ENCODE results near the gene PPP2R2B. TPM values are rescaled to one million over a fixed set of nuclear protein-coding genes. Genes with fewer than 3 reads are reported as not detected.

The PPP2R2B gene
- polyA plus RNA-seq, 1 donor (not counting 4 experiments of a cell fraction or from before 2014, with no cell fraction given), result 0.33 TPM

GRCh38 chr5:146756546-146756945, 122.0 kb downstream of the PPP2R2B start:
- FAIRE-seq, result no peak
- H2AFZ ChIP-seq (ENCODE audit: control insufficient read depth, low read length), result no peak overlapping the region
- dilution Hi-C loops (cut with MboI; ENCODE audit: extremely low pct_ligation_motif_present, low sequenced_read_pairs), result no loop called here

GRCh38 chr5:146755793-146756192, 122.8 kb downstream of the PPP2R2B start:
- Histone ChIP-seq H3K4me1 (ENCODE audit: control insufficient read depth, extremely low read depth, insufficient read depth, low read length) (no peaks in the 10 kb centered on the region), H3K27ac (ENCODE audit: control insufficient read depth, insufficient read depth, low read length) (no peak overlapping the region), H3K36me3 (ENCODE audit: control insufficient read depth in 2 of 2, extremely low read depth in 1 of 2, insufficient read depth in 2 of 2, low read length in 2 of 2) (no peaks in the 10 kb centered on the region), H3K9me1 (ENCODE audit: control insufficient read depth, extremely low read depth, insufficient read depth, low read length) (no peaks in the 10 kb centered on the region), H3K4me3 (ENCODE audit: control insufficient read depth in 2 of 3, extremely low read depth in 1 of 3, insufficient read depth in 2 of 3, low read depth in 1 of 3, low read length in 3 of 3) (no peak overlapping the region), H4K20me1 (ENCODE audit: control insufficient read depth, extremely low read depth, insufficient read depth, low read length) (no peaks in the 10 kb centered on the region), H3K9ac (ENCODE audit: control insufficient read depth, extremely low read depth, insufficient read depth, low read length) (no peak overlapping the region), H3K79me2 (ENCODE audit: control insufficient read depth, insufficient read depth, low read length) (no peaks in the 10 kb centered on the region), H3K4me2 (ENCODE audit: control insufficient read depth, extremely low read depth, insufficient read depth, low read depth, low read length) (no peak overlapping the region), H3K9me3 (ENCODE audit: control insufficient read depth, low read depth, low read length) (no peaks in the 10 kb centered on the region), H3K27me3 (ENCODE audit: control insufficient read depth, extremely low read depth, insufficient read depth, low read length) (no peaks in the 10 kb centered on the region), H2AFZ (ENCODE audit: control insufficient read depth, low read length) (no peak overlapping the region)
- TF ChIP-seq EZH2 (IDR thresholded peaks at IDR 0.05; ENCODE audit: low read length) (no peak), CTCF (optimal IDR thresholded peaks at IDR 0.05 in 1 of 3, IDR thresholded peaks at IDR 0.05 in 1 of 3, conservative IDR thresholded peaks at IDR 0.05 in 1 of 3; ENCODE audit: extremely low read depth in 1 of 3, insufficient read depth in 2 of 3, low read length in 3 of 3) (no peak)
- dilution Hi-C loops (cut with MboI; ENCODE audit: extremely low pct_ligation_motif_present, low sequenced_read_pairs), result no loop called here
- FAIRE-seq (no peak), DNase-seq (ENCODE audit: low read depth, low spot score) (no peak)

More at GRCh38 chr5:146756546-146756945, 122.0 kb downstream of the PPP2R2B start:
- no peaks in the 10 kb centered on the region for H3K9me3 ChIP-seq (ENCODE audit: control insufficient read depth, low read depth, low read length)
- H3K9me1 ChIP-seq (ENCODE audit: control insufficient read depth, extremely low read depth, insufficient read depth, low read length), result no peaks in the 10 kb centered on the region
- H3K27me3 ChIP-seq (ENCODE audit: control insufficient read depth, extremely low read depth, insufficient read depth, low read length), result no peaks in the 10 kb centered on the region
- no peaks in the 10 kb centered on the region for H4K20me1 ChIP-seq (ENCODE audit: control insufficient read depth, extremely low read depth, insufficient read depth, low read length)
- TF ChIP-seq CTCF (optimal IDR thresholded peaks at IDR 0.05 in 1 of 3, IDR thresholded peaks at IDR 0.05 in 1 of 3, conservative IDR thresholded peaks at IDR 0.05 in 1 of 3; ENCODE audit: extremely low read depth in 1 of 3, insufficient read depth in 2 of 3, low read length in 3 of 3) (no peak), EZH2 (IDR thresholded peaks at IDR 0.05; ENCODE audit: low read length) (no peak)
- no peaks in the 10 kb centered on the region for H3K4me1 ChIP-seq (ENCODE audit: control insufficient read depth, extremely low read depth, insufficient read depth, low read length)
- H3K9ac ChIP-seq (ENCODE audit: control insufficient read depth, extremely low read depth, insufficient read depth, low read length), result no peak overlapping the region
- no peak overlapping the region for H3K27ac ChIP-seq (ENCODE audit: control insufficient read depth, insufficient read depth, low read length)
- no peak overlapping the region for H3K4me2 ChIP-seq (ENCODE audit: control insufficient read depth, extremely low read depth, insufficient read depth, low read depth, low read length)
- H3K36me3 ChIP-seq (ENCODE audit: control insufficient read depth in 2 of 2, extremely low read depth in 1 of 2, insufficient read depth in 2 of 2, low read length in 2 of 2), result no peaks in the 10 kb centered on the region
- DNase-seq (ENCODE audit: low read depth, low spot score), result no peak
- H3K4me3 ChIP-seq (ENCODE audit: control insufficient read depth in 2 of 3, extremely low read depth in 1 of 3, insufficient read depth in 2 of 3, low read depth in 1 of 3, low read length in 3 of 3), result no peak overlapping the region
- H3K79me2 ChIP-seq (ENCODE audit: control insufficient read depth, insufficient read depth, low read length), result no peaks in the 10 kb centered on the region
